Tibial nerve (tissue), 4 donors: ENCODE data around the gene DAPK2.

ENCODE experiments used
- CTCF ChIP-seq, 5 experiments: fragments of 200-600 bp in 3 of 5; fragments of 450-650 bp in 2 of 5; sonication (generic) in 3 of 5; IDR thresholded peaks; one replicate each; pipeline ENCODE4 v1.5.1; 2016 to 2019; ENCODE audit warnings: antibody characterized with exemption in 5 of 5, mild to moderate bottlenecking in 3 of 5, moderate library complexity in 2 of 5
- EP300 ChIP-seq, 2 donors: sonication (generic); formaldehyde crosslinking; IDR thresholded peaks; one replicate each; pipeline ENCODE4 v1.6.1; 2017; ENCODE audit warnings: antibody characterized with exemption in 2 of 2, mild to moderate bottlenecking in 1 of 2
- POLR2A ChIP-seq, 2 donors: fragments of 450-650 bp; IDR thresholded peaks; one replicate each; pipeline ENCODE4 v1.6.1; 2017; ENCODE audit warnings: antibody characterized with exemption in 2 of 2, mild to moderate bottlenecking in 2 of 2, moderate library complexity in 2 of 2

- TF ChIP-seq CTCF (IDR thresholded peaks at IDR 0.05), result no peak
- TF ChIP-seq POLR2A (IDR thresholded peaks at IDR 0.05), result no peak
- TF ChIP-seq EP300 (IDR thresholded peaks at IDR 0.05), result no peak
These were observed 54.0 kb downstream of the DAPK2 start for GRCh38 chr15:63992300-63992699.
